B cell (primary cell): Measurements from ENCODE around the gene SIGLEC6.

Source experiments
- CTCF ChIP-seq: fragments of 200-600 bp; IDR thresholded peaks from one replicate; pipeline ENCODE4 v1.8.0; 2022; ENCODE audit warnings: antibody characterized with exemption, mild to moderate bottlenecking
- EZH2 ChIP-seq: IDR thresholded peaks from 2 replicates; pipeline ENCODE4 v1.6.1; 2012; ENCODE audit warnings: borderline replicate concordance, low read depth, mild to moderate bottlenecking, moderate library complexity, low read length; ENCODE audit not compliant: insufficient read depth, poor library complexity, severe bottlenecking

DNA sequence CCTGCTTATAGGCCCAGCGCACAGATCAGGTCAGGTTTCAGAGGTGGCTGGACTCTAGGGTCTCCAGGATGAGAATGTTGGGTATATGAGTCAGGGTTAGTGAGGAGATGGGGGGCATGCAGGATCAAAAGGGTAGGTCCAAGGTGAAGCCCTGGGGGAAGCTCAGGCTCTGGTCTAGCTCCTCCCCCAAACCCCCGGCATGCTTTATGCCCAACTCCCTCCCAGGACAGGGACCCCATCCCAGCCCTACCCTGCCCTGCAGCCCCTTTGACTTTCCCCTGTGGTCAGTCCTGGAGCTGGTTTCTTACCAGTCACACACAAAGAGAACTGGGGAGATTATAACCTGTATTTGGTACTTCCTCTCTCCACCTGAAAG lies 62.9 kb downstream of the SIGLEC6 start:
- TF ChIP-seq CTCF (no peak), EZH2 (no peak)
